ENCODE data around the gene DPF3. TPM values are rescaled to one million over a fixed set of nuclear protein-coding genes. Genes with fewer than 3 reads are reported as not detected.

The DPF3 gene
- total and polyA plus RNA-seq, 2 experiments from 2014 or later: 6.8 to 7.9 TPM

GRCh38 chr14:72736786-72737559 lies 156.9 kb downstream of the DPF3 start:
- H3K4me3 ChIP-seq: peak overlapping the region; percentile 16; the same call in 1 of the 2 replicates

GRCh38 chr14:72736308-72736707 lies 157.6 kb downstream of the DPF3 start:
- Histone ChIP-seq H3F3A (ENCODE audit: insufficient read depth) (peaks cover 29% of the 10 kb centered on the region; the same call in 1 of the 2 replicates), H3K4me2 (ENCODE audit: unreplicated experiment) (peak overlapping the region; percentile 31), H3K4me1 (ENCODE audit: insufficient read depth) (peaks cover 32% of the 10 kb centered on the region), H4K20me1 (ENCODE audit: insufficient read depth) (no peaks in the 10 kb centered on the region), H3K27me3 (replicated peaks; ENCODE audit: insufficient read depth) (no peaks in the 10 kb centered on the region), H3K9ac (no peak overlapping the region), H2AFZ (no peak overlapping the region), H3K4me3 (no peak overlapping the region), H3K36me3 (ENCODE audit: low read depth) (no peaks in the 10 kb centered on the region), H3K9me3 (ENCODE audit: low read depth) (no peaks in the 10 kb centered on the region), H3K79me2 (ENCODE audit: insufficient read depth) (0 out of 2 replicates have a peak, but pooled peaks cover 4% of the 10 kb centered on the region), H3K27ac (peak overlapping the region; percentile 2; the same call in 1 of the 2 replicates), H3K9me2 (ENCODE audit: insufficient read depth) (no peaks in the 10 kb centered on the region)
- WGBS, 2 experiments (ENCODE audit: low coverage in 1 of 2, low lambda C conversion rate in 2 of 2, missing lambda C conversion rate in 2 of 2): 27 to 33% methylated on average over 3 of the region's 3 CpGs
- no peak for TF ChIP-seq EZH2phosphoT487 (IDR thresholded peaks at IDR 0.05; ENCODE audit: insufficient read depth, low read depth)
- TF ChIP-seq EZH2 (IDR thresholded peaks at IDR 0.05; ENCODE audit: insufficient read depth, poor library complexity, severe bottlenecking): no peak
- in situ Hi-C loops (cut with MboI): no loop called here
- peak; percentile 63 for DNase-seq

More at GRCh38 chr14:72736786-72737559, 156.9 kb downstream of the DPF3 start:
- H3K9me2 ChIP-seq (ENCODE audit: insufficient read depth): no peaks in the 10 kb centered on the region
- H3F3A ChIP-seq (ENCODE audit: insufficient read depth): peaks cover 29% of the 10 kb centered on the region; the same call in 1 of the 2 replicates
- H2AFZ ChIP-seq: peak overlapping the region; percentile 9; the same call in 1 of the 2 replicates
- H3K4me1 ChIP-seq (ENCODE audit: insufficient read depth): peaks cover 32% of the 10 kb centered on the region
- no peaks in the 10 kb centered on the region for H3K9me3 ChIP-seq (ENCODE audit: low read depth)
- no peaks in the 10 kb centered on the region for H4K20me1 ChIP-seq (ENCODE audit: insufficient read depth)
- H3K27me3 ChIP-seq (replicated peaks; ENCODE audit: insufficient read depth): no peaks in the 10 kb centered on the region
- H3K4me2 ChIP-seq (ENCODE audit: unreplicated experiment): peak overlapping the region; percentile 31
- WGBS, 2 experiments (ENCODE audit: low coverage in 1 of 2, low lambda C conversion rate in 2 of 2, missing lambda C conversion rate in 2 of 2): 10 to 11% methylated on average over 14 of the region's 14 CpGs
- 0 out of 2 replicates have a peak, but pooled peaks cover 4% of the 10 kb centered on the region for H3K79me2 ChIP-seq (ENCODE audit: insufficient read depth)
- H3K9ac ChIP-seq: 0 out of 2 replicates have a peak overlapping the region, but pooled peaks have one; percentile 20
- TF ChIP-seq EZH2 (IDR thresholded peaks at IDR 0.05; ENCODE audit: insufficient read depth, poor library complexity, severe bottlenecking) (no peak), EZH2phosphoT487 (IDR thresholded peaks at IDR 0.05; ENCODE audit: insufficient read depth, low read depth) (no peak)
- in situ Hi-C loops (cut with MboI): no loop called here
- H3K36me3 ChIP-seq (ENCODE audit: low read depth): no peaks in the 10 kb centered on the region
- H3K27ac ChIP-seq: peak overlapping the region; percentile 2; the same call in 1 of the 2 replicates
- DNase-seq: peak; percentile 51

- in situ Hi-C loops (cut with MboI): no loop called here
- H3K79me2 ChIP-seq (ENCODE audit: insufficient read depth): 0 out of 2 replicates have a peak, but pooled peaks cover 4% of the 10 kb centered on the region
- no peaks in the 10 kb centered on the region for H3K27me3 ChIP-seq (replicated peaks; ENCODE audit: insufficient read depth)
- H3K9ac ChIP-seq: no peak overlapping the region
- H3K4me1 ChIP-seq (ENCODE audit: insufficient read depth): peaks cover 15% of the 10 kb centered on the region
- no peak for DNase-seq
- no peak overlapping the region for H3K4me3 ChIP-seq
- H3K27ac ChIP-seq: no peak overlapping the region
- no peaks in the 10 kb centered on the region; the same call in 1 of the 2 replicates for H3K36me3 ChIP-seq (ENCODE audit: low read depth)
- H4K20me1 ChIP-seq (ENCODE audit: insufficient read depth): no peaks in the 10 kb centered on the region
- peaks cover 16% of the 10 kb centered on the region; the same call in 1 of the 2 replicates for H3F3A ChIP-seq (ENCODE audit: insufficient read depth)
- no peak overlapping the region for H2AFZ ChIP-seq
- no peaks in the 10 kb centered on the region for H3K9me3 ChIP-seq (ENCODE audit: low read depth)
- no peak overlapping the region for H3K4me2 ChIP-seq (ENCODE audit: unreplicated experiment)
- 85 to 89% methylated on average over 16 of the region's 16 CpGs for WGBS, 2 experiments (ENCODE audit: low coverage in 1 of 2, low lambda C conversion rate in 2 of 2, missing lambda C conversion rate in 2 of 2)
- H3K9me2 ChIP-seq (ENCODE audit: insufficient read depth): no peaks in the 10 kb centered on the region
- no peak for TF ChIP-seq EZH2 (IDR thresholded peaks at IDR 0.05; ENCODE audit: insufficient read depth, poor library complexity, severe bottlenecking)
- TF ChIP-seq EZH2phosphoT487 (IDR thresholded peaks at IDR 0.05; ENCODE audit: insufficient read depth, low read depth): no peak
Observed at GRCh38 chr14:72732022-72732780, 161.7 kb downstream of the DPF3 start.

Data from GM23248 (cell line).